Kidney capillary endothelial cell (primary cell): ENCODE measurements around the gene MAPK1.
A peak's percentile ranks its signal among the peaks of the same experiment; 100 is the strongest.
"Not testable (repeated sequence)": the region's sequence is repeated elsewhere in the genome, so short reads cannot be mapped to it uniquely, and the experiment has no call there.

ENCODE experiments used
- DNase-seq: peaks from one replicate; pipeline ENCODE4 v3.0.0-alpha.2; 2018; ENCODE audit warnings: low spot score

Gene MAPK1

DNA sequence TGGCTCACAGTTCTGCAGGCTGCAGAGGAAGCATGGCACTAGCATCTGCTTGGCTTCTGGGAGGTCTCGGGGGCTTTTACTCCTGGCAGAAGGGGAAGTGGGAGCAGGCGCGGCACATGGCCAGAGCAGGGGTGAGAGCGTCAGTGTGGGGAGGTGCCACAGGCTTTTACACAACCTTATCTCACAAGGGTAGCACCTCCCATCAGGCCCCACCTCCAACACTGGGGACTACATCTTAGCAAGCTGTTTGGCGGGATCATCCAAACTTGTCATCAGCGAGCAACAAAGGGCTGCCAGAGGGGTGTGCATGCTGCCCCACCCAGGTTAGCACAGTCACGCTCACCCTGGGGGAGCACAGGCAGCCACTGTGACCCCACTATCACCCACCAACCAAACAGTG is 112.9 kb downstream of the MAPK1 start:
- no peak for DNase-seq

DNA sequence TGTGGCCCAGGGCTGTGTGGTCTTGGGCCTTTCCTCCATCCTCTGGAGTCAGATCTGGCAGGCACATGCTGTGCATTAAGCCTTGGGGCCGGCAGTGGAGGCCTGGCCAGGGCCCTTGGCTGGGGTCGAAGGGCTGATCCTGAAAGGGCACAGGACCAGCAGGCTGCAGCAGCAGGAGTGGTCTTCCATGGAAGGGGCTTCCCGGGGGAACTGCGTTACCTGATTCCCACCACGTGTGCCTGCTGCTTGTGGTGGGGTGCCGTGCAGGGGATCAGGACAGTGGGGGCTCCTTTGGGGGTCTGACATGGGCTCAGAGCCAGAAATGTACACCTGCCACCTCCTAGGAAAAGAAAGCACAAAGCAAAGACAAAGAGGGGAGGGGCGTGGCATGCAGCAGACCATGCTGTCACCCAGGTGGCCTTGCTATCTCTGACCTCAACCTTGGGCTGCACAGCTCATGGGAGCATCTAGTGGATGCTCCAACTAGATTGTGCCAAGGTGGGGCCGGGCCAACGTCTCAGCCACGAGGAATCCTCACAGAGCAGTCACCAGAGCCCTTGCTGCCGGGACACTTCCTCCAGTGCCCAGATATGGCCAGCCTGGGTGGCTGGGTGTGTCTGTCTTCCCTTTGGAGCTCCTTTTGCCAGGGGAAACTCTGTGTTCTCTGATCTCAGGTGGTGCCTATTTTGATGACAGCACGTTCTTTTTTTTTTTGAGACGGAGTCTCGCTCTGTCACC is 113.9 kb downstream of the MAPK1 start:
- DNase-seq: no peak

DNA sequence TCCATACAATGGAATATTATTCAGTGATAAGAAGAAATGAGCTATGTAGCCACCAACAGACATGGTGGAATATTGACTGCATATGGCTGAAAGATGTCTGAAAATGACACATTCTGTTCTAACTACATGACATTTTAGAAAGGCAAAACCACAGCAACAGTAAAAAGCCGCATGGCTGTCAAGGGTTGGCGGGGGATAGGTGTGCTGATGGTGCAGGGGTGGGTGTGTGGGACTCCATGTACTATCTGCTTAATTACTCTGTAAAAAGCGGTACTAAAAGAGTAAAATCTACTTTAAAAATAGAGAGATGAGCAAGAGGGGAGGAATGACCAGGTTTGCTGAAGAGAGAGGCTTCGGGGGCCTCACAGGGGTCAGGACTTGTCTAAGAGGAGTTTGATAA is 115.2 kb downstream of the MAPK1 start:
- no peak for DNase-seq

DNA sequence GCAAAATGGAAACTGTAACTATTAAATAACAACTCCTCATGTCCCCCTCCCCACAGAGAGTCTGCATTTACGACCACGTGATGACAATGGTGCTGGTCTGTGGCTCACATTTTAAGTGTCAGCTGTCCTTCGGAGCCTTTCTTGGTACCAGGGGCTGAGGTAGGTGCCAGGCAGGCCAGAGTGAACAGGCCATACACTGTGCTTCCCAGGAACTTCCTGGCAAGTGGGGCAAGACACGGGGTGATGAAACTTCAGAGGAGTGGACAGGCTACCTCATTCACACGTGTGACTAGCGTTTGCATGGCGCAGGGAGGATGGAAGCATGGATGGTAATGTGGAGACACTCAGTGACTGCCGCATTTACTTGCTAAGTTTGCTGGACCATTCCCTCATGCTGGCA is 121.5 kb downstream of the MAPK1 start:
- no peak for DNase-seq

DNA sequence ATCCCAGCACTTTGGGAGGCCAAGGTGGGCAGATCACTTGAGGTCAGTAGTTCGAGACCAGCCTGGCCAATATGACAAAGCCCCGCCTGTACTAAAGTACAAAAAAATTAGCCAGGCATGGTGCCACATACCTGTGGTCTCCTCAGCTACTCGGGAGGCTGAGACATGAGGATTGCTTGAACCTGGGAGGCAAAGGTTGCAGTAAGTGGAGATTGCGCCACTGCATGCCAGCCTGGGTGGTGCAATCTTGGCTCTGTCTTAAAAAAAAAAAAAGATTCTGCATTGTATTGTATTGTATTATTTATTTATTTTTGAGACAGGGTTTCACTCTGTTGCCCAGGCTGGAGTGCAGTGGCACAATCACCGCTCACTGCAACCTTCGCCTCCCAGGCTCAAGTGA is 122.5 kb downstream of the MAPK1 start:
- DNase-seq: not testable (repeated sequence)

DNA sequence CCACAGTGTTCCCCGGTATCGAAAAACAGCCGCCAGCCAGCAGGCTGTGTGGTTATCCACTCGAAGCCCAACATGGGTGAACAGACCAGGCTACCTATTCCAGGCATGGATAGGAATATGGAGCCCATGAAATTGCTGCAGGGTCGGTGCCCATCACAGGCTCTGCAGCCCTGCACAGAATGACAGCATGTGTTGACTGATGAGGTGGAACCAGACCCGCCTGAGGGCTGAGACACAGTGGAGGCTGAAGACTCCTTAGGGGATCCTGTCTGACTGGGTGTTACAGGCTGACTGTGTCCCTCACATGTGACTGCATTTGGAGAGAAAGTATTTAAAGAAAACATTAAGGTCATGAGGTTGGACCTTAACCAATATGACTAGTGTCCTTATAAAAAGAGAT is 125.7 kb downstream of the MAPK1 start:
- no peak for DNase-seq

DNA sequence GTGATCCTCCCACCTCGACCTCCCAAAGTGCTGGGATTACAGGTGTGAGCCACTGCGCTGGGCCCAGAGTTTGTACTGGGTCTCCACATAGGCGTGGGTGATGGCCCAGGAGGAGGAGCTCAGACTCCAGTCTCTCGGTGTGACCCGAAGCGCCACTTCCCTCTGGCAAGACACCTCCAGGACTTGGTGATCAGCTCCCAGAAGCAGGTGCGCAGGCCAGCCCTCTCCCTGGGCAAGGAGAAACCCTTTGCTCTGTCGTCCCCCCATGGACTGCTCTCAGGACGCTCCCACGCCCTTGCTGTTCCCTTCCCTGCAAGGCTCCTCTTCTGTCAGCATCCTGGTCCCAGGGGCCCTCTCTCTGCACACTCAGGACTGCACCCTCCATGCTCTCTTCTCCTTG is 126.4 kb downstream of the MAPK1 start:
- no peak for DNase-seq

DNA sequence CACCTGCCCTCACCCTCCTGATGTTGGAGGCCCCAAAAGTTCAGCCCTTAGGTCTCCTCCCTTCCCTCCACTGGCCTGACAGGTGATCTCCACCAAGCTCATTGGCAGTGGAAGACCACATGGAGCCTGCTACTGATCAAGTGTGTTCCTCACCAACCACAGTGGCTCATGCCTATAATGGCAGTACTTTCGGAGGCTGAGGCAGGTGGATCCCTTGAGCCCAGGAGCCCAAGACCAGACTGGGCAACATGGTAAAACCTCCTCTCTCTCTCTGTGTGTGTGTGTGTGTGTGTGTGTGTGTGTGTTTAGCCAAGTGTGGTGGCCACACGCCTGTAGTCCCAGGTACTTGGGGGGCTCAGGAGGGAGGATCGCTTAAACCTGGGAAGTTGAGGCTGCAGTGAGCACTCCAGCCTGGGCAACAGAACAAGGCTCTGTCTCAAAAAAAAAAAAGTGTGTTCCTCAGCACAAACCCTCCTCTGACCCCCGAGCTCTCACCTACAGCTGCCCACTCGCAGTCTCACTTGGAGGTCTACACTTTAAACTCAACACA is 127.5 kb downstream of the MAPK1 start:
- DNase-seq: no peak

DNA sequence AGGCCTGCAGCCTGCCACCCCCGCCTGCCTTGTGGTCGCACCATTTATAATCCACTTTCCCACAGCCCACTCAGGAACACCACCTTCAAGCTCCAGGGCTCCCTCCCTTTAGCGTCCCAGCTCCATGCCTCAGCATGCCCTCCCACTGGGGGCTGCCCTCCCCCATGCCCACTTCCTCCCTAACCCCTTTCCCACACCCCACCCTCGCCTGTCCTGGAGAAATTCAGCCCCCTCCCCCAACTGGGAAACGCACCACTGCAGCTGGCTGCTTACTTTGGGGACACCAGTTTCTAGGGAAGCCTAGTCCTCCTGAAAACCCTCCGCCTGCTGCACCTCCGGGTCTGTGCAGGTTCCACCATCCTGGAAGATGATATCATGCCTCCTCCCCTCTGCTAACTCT is 128.5 kb downstream of the MAPK1 start:
- no peak for DNase-seq

DNA sequence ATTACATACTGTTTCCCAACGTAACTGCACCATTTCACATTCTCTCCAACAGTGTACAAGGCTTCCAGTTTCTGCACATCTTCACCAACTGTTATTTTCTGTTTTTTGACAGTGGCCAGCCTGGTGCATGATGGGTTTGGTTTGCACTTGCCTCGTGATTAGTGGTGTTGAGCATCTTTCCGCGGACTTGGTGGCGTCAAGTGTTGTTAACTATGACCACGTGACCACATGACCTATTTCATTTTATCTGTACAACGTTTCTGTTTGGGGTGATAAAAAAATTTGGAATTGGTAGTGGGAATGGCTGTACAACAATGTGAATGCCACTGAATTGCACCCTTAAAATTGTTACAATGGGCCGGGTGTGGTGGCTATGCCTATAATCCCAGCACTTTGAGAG is 129.4 kb downstream of the MAPK1 start:
- DNase-seq: no peak

DNA sequence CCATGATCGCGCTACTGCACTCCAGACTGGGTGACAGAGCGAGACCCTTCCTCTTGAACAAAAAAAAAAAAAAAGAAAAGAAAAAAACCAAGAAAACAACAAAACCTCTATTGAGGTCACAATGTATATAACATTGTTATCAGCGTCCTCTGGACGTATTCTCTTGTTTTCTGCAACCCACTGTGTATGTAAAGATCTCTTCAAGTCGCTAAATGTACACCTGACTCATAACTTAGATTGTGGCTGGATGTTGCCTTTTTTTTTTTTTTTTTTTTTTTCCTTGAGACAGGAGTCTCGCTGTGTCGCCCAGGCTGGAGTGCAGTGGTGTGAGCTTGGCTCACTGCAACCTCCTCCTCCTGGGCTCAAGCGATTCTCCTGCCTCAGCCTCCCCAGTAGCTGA is 130.5 kb downstream of the MAPK1 start:
- DNase-seq: no peak

DNA sequence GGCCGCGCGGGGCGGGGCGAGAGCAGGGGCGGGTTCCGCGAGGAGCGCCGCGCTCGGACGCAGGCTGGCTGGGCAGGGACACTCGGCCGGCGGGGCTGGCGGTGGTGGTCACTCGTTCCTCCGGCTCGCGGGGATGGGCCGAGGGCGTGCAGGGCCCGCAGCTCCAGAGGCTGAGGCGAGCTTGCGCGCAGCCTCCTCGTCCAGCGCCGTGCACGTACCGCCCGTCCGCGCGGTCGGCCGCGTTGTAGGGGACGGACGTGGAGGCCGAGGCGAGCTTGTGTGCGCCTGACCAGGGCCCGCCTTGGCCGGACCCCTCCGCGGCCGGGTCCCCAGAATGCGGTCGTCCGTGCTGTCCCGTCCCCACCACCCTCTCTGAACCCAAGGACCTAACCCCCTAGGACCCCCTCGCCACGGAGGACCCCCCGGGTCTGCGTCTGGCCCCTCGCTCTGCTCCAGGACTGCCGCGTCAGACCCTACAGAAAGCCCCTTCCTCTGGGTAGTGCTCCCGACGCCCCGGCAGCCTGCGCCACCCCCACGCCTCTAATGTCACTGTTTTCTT is 131.3 kb downstream of the MAPK1 start:
- no peak for DNase-seq

DNA sequence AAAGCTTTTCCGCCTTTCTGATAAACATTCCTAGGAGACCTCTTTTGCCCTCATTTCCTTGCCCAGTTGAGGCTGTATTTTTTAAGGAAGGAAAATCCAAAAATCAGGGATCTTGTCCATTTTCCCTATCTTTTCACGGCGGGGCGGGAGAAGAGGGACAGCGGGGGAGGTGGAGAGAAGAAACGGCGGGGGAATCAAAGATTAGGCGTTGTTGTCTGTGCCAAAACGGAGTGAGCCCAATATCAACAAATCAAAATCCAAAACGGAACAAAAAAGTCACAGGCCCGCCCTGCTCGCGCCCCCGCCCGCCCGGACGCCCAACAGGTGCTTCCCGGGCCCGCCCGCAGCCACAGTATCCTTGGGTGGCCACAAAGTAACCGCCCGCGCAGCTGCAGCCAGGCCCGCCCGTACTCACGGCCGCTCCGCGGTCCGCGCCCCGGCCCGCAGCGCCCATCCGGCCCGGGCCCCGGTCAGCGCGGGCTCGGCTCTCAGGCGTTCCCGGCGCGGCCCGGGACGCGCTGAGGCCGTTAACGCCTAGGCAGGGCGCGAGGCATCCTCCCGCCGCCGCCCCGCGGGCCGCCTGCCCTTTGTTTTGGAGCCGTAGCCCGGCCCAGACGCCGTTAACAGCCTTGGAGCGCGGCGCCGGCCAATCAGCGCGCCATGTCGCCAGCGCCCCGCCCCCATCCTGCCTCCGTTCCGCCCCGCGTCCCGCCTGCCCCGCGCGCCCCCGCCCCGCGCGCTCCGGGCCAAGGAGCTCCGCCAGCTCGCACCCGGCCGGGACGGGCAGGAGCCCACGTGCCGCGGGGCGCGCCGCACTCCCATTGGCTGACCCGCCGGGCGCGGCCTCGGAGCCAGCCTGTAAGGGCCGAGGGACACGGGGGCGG is 132.0 kb downstream of the MAPK1 start, which contains the start of gene YPEL1:
TSS of gene YPEL1 (minus strand) at position 595 of the 884 bp plus-strand sequence. CDS start 25,050 bp downstream, outside the sequence.
- peak; percentile 94 for DNase-seq

DNA sequence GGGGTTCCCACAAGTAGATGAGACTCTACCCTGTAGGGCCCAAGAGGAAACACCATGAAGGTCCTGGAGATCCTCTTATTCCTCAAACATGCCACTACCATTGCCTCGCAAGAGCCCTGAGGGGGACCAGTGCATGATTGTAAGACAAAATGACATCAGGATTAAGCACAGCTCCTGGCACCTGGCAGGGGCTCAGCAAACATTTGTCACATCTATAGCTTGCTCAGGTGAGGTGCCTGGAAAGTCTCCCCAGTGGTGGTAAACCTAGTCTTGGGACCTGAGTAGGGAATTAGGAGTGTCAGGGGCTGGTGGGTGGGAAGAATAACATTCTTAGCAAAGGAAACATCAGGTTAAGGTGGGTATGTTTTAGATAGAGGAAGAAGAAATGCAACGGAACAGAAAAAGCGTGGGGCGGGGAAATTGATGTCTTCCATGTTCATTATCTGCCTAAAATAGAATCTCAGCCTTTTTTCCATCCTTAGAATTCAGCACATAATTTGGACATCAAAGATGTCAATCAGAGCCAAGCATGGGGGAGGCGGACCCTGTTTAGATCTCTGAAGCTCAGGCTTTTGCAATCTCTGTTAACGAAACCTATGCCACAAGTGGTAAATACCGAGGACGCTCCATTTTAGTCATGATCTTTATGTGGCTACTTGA is 132.8 kb downstream of the MAPK1 start:
- DNase-seq: no peak

DNA sequence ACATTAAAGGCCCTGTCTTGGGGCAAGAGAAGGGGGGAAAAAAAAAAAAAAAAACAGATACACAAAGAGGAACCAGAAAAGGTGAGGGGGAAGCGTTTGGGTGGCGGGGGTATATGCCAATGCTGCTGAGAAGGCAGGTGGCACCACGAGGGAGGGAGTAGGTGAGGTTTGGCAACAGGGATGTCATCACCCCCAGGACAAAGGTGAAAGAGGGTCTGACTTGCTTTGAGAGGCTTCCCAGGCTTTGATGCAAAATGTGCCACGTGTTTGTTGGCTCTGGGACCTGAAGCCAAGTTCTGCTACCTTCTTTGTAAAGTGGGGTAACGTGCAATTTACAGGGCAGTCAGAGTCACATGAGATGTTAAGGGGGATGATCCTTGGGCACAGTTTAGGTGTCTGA is 135.9 kb downstream of the MAPK1 start:
- DNase-seq: no peak

DNA sequence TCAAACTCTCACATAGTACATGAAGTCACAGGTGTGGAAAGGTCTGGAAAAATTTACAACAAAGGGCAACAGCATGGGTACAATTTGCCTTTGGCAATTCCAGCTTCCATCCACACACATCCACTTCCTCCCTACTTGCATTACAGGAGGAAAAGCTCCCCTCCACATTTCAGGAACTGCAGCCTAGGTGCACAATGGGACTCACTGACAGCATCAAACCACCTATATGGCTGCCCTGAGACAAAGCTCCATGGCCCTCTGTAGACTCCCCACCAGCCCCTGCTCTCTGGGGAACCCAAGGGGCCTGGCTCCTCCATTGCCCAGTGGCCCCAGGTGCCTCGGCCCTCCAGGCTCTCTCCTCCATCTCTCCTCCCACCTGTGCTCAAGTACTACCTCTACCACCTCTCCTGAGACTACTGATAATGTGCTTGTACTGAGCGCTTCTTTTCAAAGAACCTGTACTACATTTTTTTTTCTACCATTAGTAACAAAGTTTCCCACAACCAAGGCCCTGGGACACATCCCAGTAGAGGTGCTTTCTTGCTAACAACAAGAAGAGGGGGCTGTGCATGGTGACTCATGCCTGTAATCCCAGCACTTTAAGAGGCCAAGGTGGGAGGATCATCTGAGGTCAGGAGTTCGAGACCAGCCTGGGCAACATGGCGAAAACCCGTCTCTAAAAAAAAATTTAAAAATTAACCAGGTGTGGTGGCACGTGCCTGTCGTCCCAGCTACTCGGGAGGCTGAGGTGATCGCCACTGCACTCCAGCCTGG is 136.7 kb downstream of the MAPK1 start:
- DNase-seq: no peak

DNA sequence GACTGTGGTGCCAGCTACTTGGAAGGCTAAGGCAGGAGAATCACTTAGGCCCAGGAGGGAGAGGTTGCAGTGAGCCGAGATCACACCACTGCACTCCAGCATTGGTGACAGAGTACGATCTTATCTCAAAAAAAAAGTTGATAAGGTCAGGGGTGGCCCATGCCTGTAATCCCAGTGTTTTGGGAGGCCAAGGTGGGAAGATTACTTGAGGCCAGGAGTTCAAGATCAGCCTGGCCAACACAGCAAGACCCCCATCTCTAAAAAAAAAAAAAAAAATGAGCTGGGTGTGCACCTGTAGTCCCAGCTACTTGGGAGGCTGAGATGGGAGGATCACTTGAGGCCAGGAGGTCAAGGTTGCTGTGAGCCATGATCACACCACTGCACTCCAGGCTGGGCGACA is 138.3 kb downstream of the MAPK1 start:
- DNase-seq: not testable (repeated sequence)

DNA sequence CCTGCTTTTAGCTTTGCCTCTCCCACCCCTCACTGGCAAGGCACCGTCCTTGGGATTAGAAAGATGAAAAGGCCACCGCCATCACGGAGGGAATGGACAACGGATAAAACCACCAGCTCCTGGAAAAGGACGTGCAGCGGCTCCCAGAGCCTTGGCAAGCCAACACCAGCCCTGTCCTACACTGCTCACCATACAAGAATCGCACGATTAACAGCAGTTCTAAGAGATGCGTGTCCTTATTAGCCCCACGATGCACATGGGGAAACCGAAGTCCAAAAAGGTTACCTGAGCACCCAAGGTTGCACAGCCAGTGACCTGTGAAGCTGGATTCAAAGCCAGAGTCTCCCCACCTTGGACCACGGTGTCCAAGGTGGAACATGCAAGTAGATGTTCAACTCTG is 139.2 kb downstream of the MAPK1 start:
- no peak for DNase-seq

DNA sequence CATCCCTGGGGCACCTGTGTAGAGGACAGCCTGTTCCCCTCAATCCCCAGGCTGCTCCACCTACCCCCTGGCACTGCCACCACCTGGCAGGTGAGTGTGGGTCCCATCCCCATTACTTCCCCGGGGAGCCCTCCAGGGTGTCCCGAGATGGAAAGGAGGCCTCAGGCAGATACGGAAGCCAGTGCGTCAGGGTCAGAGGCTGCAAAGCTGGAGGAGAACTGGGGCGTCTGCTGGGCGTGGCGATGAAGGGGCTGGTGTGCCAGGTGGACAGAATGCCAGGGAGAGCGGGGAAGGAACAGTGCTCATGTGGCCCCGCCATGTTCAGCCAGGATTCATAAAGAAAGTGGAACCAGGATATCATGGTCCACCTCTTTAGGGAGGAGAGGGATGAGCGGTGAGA is 139.7 kb downstream of the MAPK1 start:
- DNase-seq: no peak

DNA sequence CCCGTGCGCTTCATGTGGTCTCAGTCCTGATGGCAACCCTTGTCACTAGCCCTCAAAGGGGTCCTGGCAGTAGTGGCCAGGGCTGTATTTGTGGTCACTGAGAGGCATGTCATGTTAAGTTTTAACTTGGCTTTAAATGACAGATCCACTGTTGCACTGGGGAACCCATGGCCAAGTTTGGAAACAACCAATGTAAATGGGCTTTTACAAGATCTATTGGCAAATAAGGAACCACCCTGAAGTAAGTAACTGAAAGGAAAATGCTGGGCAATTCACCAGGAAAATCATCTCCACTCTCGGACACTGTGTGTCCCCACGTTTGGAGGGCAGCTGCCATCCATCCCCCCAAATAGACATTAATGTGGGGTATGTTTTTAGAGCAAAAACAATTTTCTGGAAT is 140.3 kb downstream of the MAPK1 start:
- no peak for DNase-seq

DNA sequence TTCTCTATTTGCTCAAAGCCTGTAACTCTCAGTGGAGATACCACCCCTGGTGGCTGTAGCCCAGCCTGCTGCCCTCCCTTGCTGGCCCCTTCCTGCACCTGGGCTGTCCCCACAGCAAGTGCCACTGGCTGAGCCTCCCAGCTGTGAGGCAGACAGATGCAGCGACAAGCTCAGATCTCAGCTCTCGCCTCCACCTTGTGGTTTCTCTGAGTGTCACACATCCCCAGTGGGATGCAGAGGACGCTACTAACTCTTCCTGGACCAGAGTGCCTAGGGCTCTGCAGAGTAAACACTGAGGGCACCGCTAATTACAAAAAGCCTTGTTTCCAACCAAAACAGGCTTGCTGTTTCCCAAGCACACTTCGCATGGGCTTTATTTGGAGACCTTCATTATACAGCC is 140.8 kb downstream of the MAPK1 start:
- DNase-seq: no peak
